Brain microvascular endothelial cell (primary cell): Measurements from ENCODE around the gene C21orf91.
A peak's percentile ranks its signal among the peaks of the same experiment; 100 is the strongest.

Source experiments
- DNase-seq: peaks from one replicate; pipeline ENCODE4 v3.0.0-alpha.2; 2020
- H3K27ac ChIP-seq: fragments of 250-450 bp; sonication (Bioruptor Pico); 2 replicates; pipeline ENCODE4 v1.5.1; 2020; ENCODE audit warnings: mild to moderate bottlenecking, moderate library complexity
- H3K27me3 ChIP-seq: fragments of 250-450 bp; sonication (Bioruptor Pico); replicated peaks from 2 replicates; pipeline ENCODE4 v1.5.1; 2020; ENCODE audit warnings: mild to moderate bottlenecking
- H3K36me3 ChIP-seq: fragments of 250-450 bp; sonication (Bioruptor Pico); replicated peaks from 2 replicates; pipeline ENCODE4 v1.5.1; 2020; ENCODE audit warnings: mild to moderate bottlenecking
- H3K4me3 ChIP-seq: 2 replicates; pipeline ENCODE4 v1.5.1; 2011; ENCODE audit warnings: low read depth, mild to moderate bottlenecking, control low read depth, low read length, moderate library complexity
- in situ Hi-C: cut with HindIII; loops from 2 replicates; pipeline ENCODE4 v1.10.0; 2017; ENCODE audit warnings: low sequenced_read_pairs, low pct_ligation_motif_present
- TF ChIP-seq, protein P1 (sequence below): IDR thresholded peaks from 2 replicates; pipeline ENCODE4 v1.5.1; 2011; ENCODE audit warnings: low read depth, mild to moderate bottlenecking, moderate library complexity, low read length, control low read depth, inconsistent platforms; ENCODE audit errors: missing control alignments

C21orf91 gene

GRCh38 chr21:17819114-17819876 lies at the start of gene C21orf91:
TSS of gene C21orf91 (minus strand) at chr21:17819356. CDS start at chr21:17818318, 1,038 bp downstream.
- H3K27me3 ChIP-seq: no peaks in the 10 kb centered on the region
- DNase-seq: peak; percentile 76
- H3K4me3 ChIP-seq: peak within 1 kb of the TSS; percentile 82
- TF ChIP-seq, protein P1, sequence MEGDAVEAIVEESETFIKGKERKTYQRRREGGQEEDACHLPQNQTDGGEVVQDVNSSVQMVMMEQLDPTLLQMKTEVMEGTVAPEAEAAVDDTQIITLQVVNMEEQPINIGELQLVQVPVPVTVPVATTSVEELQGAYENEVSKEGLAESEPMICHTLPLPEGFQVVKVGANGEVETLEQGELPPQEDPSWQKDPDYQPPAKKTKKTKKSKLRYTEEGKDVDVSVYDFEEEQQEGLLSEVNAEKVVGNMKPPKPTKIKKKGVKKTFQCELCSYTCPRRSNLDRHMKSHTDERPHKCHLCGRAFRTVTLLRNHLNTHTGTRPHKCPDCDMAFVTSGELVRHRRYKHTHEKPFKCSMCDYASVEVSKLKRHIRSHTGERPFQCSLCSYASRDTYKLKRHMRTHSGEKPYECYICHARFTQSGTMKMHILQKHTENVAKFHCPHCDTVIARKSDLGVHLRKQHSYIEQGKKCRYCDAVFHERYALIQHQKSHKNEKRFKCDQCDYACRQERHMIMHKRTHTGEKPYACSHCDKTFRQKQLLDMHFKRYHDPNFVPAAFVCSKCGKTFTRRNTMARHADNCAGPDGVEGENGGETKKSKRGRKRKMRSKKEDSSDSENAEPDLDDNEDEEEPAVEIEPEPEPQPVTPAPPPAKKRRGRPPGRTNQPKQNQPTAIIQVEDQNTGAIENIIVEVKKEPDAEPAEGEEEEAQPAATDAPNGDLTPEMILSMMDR: peak; percentile 6
- H3K36me3 ChIP-seq: no peaks in the 10 kb centered on the region
- peak within 1 kb of the TSS; percentile 99 for H3K27ac ChIP-seq
- in situ Hi-C loops: no loop called here

DNA sequence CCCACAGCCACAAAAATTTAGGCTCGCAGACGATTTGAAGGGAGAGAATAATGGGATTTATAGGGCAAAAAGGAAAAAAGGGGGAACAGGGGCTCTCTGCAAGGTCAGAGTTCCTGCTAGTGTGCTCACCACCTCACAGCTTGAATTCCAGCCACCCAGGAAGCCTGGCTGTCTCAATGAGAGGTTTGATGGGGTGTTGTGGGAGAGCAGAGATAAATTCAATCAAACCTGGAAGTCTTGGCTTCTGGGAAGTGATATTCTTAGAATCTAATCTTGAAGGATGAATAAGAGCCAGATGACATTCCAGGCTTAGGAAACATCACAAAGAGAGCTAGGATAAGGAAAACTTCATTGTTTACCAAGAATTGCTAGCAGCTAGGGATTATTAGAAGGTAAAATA lies 47.4 kb upstream of the C21orf91 start:
- DNase-seq: no peak
- no peaks in the 10 kb centered on the region for H3K36me3 ChIP-seq
- no peaks in the 10 kb centered on the region for H3K27me3 ChIP-seq
- in situ Hi-C loops: no loop called here
- TF ChIP-seq, protein P1: no peak
- no peak overlapping the region for H3K27ac ChIP-seq
- H3K4me3 ChIP-seq: no peak overlapping the region

DNA sequence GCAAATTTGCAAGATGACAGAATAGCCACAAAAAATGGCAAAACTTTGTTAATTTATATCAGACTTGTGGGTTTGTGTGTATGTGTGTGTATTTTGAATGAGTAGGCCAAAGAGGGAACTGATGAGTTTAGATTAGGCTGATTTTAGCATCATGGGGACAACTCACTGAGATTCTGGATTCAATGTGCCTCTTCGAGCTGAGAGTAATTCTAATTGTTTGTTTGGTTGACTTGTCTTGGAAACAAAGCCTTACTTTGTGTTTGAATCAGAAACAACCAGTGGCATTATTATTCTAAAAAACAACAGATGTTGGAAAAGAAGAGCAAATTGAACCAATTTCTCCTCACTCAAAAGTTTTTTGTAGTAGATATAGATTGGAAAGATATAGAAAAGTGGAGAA lies 40.5 kb upstream of the C21orf91 start:
- Histone ChIP-seq H3K36me3 (no peaks in the 10 kb centered on the region), H3K27ac (no peak overlapping the region), H3K27me3 (no peaks in the 10 kb centered on the region), H3K4me3 (no peak overlapping the region)
- in situ Hi-C loops: no loop called here
- no peak for DNase-seq
- TF ChIP-seq, protein P1: no peak

- no peak for DNase-seq
- in situ Hi-C loops: no loop called here
- no peak overlapping the region for H3K27ac ChIP-seq
- no peaks in the 10 kb centered on the region for H3K27me3 ChIP-seq
- H3K4me3 ChIP-seq: no peak overlapping the region
- TF ChIP-seq, protein P1: no peak
- no peaks in the 10 kb centered on the region for H3K36me3 ChIP-seq
These were observed 39.6 kb upstream of the C21orf91 start for GRCh38 chr21:17858747-17859146.

DNA sequence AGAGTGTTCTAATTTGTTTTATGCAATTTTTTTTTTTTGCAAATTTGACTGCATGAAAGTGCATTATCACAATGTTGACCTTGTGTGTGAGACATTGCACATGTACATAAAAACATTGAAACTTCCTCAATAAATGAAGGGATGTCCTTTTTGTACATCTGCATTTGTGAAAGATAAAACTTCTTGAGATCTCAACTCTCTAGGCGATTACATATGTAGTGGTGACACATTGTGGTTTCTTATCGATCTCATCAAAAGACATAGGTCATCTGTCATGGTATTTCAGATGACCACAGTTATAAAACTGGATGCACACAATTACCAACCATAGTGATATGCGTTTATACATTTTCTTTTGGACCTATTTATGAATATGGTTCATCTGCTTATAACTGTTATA lies 35.6 kb upstream of the C21orf91 start:
- TF ChIP-seq, protein P1: no peak
- in situ Hi-C loops: no loop called here
- H3K4me3 ChIP-seq: no peak overlapping the region

More for the DNA sequence above, 35.6 kb upstream of the C21orf91 start:
- H3K27ac ChIP-seq: no peak overlapping the region
- no peaks in the 10 kb centered on the region for H3K27me3 ChIP-seq
- H3K36me3 ChIP-seq: no peaks in the 10 kb centered on the region
- no peak for DNase-seq
